ENCODE measurements around the gene PRIMPOL.

The PRIMPOL gene

GRCh38 chr4:184668511-184669114 lies 19.1 kb downstream of the PRIMPOL start:
- DNase-seq (ENCODE audit: low read depth): no peak

DNA sequence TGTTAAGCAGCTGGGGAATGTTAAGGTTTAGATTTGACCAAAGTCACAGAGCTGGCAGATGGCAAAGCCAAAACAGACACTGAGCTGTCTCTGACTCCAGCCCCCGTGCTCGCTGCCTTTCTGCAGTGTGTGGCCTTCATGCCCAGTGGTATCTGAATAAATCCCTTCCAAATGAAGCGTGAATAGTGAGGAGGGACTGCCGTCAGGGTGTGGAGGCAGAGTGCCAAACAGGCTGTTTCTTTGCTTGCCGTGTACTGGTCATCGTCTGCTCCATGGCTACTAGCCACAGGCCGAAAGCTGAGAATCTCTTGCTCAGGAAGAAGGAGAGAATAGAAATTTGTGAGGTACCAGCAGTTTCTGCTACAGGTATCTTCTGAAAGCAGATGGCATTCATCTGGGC lies 19.7 kb downstream of the PRIMPOL start:
- no peak for DNase-seq (ENCODE audit: low read depth)

- no peak for DNase-seq (ENCODE audit: low read depth)
These were observed 21.6 kb downstream of the PRIMPOL start for GRCh38 chr4:184671101-184671500.

DNA sequence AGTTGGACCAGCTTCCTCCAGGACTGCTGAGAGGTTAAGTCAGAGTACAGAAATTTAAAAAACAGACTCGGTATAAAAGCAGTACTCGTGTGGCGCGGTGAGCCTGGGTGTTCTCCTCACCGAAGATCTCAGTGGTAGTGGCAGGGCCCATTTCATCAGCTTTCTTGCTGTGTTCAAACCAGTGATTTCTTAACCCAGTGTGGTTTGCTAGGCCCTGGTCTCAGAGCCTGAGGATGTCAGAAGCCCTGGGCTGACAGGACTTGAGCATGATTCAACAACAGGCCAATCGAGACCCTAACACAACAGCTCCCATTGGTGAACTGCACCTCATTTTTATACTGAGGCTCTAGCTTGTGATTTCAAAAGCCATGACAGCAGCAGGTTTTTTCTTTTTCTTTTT lies 23.2 kb downstream of the PRIMPOL start:
- DNase-seq (ENCODE audit: low read depth): no peak

DNA sequence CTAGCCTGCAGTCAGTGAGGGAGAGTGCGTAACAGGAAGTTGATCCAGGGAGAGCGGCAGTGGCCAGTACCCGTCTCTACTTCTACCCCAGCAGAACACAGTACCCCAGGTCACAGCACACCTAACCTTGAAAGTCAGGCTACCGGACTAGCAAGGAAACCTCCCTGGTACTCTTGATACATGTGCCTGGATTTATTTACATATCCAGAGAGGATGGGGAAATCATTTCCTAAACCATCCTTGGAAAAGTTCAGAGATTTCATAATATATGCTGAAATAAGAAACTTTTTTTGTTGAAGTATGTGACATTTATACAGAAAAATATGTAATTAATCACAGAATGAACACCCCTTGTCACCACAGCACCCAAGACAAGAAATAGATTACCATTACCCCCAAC lies 24.5 kb downstream of the PRIMPOL start:
- DNase-seq (ENCODE audit: low read depth): no peak

GRCh38 chr4:184675018-184675417 lies 25.5 kb downstream of the PRIMPOL start:
- DNase-seq (ENCODE audit: low read depth): no peak

DNA sequence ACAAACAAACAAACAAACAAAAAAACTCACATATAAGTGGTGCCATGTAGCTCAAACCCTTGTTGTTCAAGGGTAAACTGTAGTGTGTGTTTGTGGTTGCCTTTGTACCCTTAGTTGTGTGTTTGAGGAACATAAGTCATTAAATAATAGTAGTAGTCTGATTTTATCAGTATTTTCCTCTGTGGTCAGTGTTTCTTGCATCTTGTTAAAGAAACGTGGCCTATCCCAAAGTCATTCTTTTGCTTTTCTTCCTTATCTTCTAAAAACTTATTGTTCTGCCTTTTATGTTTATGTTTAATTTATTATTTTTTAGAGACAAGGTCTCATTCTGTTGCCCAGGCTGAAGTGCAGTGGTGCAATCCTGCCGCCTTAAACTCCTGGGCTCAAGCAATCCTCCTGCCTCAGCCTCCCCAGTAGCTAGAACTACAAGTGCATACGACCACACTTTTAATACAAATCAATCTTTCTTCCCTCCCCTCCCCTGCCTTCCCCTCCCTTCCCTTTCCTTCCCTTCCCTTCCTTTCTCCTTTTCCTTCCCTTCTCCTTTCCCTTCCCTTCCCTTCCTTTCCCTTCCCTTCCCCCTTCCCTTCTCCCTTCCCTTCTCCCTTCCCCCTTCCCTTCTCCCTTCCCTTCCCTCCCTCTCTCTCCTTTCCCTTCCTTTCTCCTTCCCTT lies 26.4 kb downstream of the PRIMPOL start:
- no peak for DNase-seq (ENCODE audit: low read depth)

DNA sequence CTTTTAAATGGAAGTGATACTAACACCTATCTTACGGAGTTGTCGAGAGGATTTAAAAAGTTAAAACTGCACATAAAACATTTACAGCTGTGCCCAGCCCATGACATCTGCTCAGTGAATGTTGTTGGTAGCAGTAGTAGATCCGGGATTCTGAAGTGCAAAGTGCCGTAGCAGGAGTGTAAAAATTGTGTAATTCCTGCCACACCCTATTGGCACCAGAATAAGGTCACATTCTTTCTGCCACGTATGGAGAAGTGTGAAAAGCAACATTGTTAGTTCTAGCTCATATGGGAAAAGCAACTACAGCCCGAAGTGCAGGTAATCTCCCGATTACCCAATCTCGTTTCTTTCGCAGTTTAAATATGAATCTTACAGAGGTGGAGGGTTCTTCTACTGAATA lies 31.2 kb downstream of the PRIMPOL start:
- no peak for DNase-seq (ENCODE audit: low read depth)

DNA sequence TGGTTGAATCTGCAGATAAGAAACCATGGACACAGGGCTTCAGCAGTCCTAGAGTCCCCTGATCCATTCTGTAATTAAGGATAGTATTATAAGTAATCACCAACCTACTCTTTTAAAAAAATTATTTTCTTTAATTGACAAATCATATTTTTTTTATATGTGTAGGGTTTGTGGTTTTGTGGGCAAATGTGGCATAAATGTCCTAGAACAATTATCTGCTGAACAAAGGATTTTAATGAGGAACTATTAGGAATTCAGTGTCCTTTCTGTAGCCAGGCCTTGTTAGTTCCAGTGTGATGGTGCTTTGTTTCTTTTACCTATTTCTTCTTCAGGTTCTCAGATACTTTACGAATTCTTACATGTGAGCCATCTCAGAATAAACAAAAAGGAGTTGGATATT lies 32.4 kb downstream of the PRIMPOL start:
- DNase-seq (ENCODE audit: low read depth): no peak

- no peak for DNase-seq (ENCODE audit: low read depth)
These were observed 35.1 kb downstream of the PRIMPOL start for GRCh38 chr4:184684491-184685189.

DNA sequence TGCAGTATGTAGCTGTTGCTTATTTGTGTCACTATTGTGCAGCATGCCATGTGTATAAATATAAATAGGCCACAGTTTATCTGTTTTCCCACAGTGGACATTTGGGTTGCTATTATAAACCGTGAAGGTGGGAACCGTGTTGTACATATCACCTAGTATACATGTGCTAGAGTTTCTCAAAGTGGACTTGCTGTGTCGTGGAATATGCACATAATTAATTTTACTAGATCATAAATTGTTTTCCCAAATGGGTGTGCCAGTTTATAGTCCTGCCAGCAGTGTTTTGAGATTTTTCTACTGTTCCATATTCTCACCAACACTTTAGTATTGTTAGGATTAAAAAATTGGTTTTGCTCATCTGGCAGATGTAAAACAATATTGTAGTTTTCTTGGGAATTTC lies 38.5 kb downstream of the PRIMPOL start:
- no peak for DNase-seq (ENCODE audit: low read depth)

DNA sequence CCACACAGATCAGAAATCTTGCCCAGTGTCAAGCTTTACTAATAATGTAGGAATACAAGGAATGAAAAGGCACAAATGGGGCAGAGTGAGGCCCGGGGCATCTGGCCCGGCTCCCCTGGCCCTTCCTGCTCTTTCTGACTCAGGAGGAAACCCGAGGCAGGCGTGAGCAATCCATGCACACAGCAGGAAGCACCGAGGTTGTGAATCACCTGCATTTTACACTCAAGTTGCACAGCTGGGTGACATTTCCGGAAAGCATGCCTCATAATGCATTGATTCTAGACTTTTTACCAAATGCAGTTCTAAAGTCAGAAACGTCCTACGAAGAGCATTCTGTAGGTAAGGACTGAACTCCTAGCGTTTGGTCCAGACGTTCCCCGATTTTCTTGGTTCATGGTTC lies 38.9 kb downstream of the PRIMPOL start:
- no peak for DNase-seq (ENCODE audit: low read depth)

DNA sequence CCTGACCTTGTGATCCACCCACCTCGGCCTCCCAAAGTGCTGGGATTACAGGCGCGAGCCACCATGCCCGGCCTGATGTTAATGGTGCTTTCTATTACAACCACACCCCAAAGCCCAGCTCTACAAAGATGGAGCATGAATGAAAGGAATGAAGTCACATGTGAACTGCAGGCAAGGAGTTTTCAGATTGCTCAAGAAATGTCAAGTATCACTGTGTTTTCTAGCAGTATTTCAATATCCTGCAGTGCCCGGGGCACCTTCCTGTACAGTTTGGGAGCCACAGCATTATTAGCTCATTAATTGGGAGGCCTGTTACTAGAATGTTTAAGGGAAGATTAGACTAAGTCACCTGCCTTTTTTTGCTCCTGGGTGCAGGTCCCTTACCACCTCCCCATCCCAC lies 40.1 kb downstream of the PRIMPOL start:
- no peak for DNase-seq (ENCODE audit: low read depth)

DNA sequence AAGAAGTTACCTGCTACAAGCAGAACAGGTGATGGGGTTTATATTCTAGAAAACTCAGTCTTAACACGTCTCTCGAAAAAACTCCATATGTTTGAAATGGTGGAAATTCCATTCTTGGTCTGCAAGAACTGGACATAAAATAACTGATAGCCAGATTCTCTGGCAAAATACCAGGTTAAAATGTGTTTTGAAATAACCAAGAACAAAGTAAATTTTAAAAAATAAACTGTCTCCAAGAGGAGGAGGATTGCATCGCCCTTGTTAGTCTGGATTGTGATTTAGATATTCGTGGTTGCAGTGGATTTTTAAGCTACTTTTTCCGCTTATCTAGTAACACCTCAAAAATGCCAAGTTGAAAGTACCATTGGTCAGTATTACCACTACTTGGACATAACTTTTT lies 43.5 kb downstream of the PRIMPOL start:
- DNase-seq (ENCODE audit: low read depth): no peak

DNA sequence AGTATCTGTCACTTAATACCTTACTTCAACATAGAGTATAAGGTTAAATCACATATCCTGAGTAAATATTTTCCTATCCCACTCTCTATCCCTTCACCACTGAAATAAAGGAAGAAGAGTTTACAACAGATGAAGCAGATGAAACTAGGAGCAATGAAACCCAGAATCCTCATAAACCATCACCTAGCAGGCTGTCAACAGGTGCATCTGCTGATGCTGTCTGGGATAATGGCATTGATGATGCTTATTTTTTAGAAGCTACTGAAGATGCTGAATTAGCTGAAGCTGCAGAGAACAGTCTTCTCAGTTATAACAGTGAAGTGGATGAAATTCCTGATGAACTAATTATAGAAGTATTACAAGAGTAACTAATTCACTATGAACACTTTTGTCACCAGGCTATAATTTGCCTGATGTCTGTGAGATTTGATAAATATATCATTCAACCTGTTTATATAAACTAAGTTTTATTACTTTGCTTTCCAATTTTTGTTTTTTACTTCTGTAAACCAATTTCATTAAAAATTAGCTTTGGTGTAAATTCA lies 44.9 kb downstream of the PRIMPOL start:
- DNase-seq (ENCODE audit: low read depth): no peak

DNA sequence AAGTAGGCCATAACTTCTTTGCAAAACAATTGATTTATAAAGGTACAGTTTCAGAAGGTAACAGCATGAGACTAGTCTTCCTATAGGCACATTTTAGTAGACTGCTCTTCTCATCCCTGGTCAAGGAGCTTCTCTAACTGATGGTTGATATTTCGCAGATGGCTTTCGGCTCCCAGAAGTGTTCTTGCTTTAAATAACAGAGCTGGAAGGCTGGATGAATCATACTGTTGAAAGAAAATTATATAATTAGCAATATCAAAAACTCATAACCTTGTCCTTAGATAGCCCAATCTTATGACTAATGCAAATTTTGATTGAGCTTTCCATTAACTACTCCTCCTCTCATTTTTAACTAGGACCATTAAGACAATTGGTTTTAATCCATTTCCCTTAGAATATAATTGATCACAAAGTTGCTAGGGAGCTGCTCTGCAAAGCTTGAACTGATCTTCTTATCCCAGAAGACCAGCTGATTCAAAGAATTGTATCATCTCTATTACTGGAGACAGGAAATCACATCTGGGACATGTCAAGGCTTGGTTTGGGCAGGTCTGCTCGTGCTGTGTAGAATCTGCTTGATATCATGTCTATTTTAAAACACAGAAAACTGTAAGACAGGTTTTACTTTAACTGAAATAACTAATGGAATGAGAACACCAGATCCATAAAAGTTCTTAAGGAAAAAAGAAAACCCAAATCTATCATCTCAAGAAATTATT lies 45.8 kb downstream of the PRIMPOL start:
- no peak for DNase-seq (ENCODE audit: low read depth)

DNA sequence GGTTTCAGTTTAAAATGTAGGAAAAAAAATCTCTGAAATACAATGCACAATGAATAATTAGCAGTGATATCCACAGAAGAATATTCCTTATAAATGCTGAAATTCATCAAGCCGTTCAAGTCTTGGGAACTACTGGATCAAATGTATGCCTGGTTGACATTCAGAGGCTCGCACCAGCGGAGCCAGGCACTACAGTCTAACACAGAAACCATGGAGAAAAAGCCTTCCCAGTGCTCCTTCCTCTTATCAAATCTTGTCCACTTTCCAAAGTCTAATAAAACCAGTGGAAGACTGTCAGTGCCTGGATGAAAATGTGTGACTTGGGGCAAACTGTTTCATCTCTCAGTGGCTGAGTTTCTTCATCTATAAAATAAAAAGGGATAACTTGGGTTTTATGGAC lies 48.4 kb downstream of the PRIMPOL start:
- DNase-seq (ENCODE audit: low read depth): no peak

- no peak for DNase-seq (ENCODE audit: low read depth)
These were observed 50.4 kb downstream of the PRIMPOL start for GRCh38 chr4:184699941-184700340.

DNA sequence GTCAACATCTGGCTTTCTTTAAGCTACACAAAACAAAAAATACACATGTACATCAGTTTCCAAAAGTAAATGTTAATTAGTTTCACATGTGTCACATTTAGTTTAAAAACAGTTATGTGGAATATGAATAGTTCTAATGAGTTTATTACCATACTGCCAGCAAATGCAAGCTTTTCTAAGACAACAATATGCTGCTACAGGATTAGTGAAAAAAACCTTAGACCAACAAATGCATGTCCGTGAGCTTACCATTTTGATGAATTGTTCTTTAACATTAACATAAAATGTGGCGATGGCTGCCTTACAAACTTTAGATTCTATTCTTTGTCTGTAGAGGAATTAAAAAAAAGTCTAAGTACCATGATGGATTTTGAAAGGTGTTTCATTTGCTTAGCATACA lies 52.6 kb downstream of the PRIMPOL start:
- DNase-seq (ENCODE audit: low read depth): no peak

DNA sequence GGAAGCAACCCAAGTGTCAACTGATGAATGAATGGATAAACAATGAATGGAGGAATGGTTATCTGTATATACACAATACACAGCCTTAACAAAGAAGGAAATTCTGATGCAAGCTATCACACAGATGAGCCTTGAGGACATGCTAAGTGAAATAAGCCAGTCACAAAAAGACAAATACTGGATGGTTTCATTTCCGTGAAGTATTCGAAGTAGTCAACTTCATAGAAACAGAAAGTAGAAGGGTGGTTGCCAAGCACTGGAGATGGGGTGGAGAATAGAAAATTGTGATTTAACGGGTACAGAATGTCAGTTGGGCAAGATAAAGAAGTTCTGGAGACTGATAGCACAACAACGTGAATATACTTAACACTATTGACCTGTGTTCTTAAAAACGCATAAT lies 56.2 kb downstream of the PRIMPOL start:
- no peak for DNase-seq (ENCODE audit: low read depth)

DNA sequence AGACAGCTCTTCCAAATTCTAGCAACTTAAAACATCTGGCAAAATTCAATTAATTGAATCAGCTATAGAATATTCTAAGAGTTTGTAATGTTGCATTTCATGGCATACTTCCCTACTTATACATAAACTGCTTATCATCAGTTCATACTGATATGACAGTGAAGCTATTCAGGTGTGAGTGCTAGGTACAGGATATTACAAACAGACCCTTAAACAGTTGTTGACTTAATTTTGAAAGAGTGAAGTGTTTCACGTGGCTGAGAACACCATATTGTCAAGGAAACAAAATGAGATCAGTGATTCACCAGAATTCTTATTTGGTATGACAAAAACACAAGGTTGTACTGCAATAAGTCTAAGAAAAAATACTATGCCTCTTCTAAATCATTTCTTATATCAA lies 56.9 kb downstream of the PRIMPOL start:
- no peak for DNase-seq (ENCODE audit: low read depth)

GRCh38 chr4:184712322-184712721 lies 62.8 kb downstream of the PRIMPOL start:
- DNase-seq (ENCODE audit: low read depth): no peak

DNA sequence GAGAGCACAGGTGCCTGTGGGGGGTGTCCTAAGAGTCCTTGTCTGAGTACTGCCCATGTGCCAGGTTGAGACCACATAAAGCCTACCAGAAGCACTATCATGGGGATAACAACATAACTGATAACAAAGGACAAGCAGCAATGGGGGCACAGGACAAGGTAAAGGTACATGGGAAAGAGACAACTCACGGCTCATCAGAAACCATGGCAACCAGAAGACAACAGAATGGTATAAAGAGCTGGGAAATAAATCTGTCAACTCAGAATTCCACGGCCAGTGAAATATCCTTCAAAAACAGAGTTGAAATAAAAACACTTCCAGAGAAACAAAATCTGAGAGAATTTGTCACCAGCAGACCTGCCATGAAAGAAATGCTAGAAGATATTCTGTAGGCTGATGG lies 64.3 kb downstream of the PRIMPOL start:
- DNase-seq (ENCODE audit: low read depth): no peak
